GM19193 (cell line): ENCODE measurements around the gene HDAC7.

Experiments used
- POLR2A ChIP-seq: IDR thresholded peaks from 4 replicates; pipeline ENCODE4 v1.6.1; 2011; ENCODE audit not compliant: insufficient read depth, insufficient read length; ENCODE audit errors: extremely low read depth

The HDAC7 gene

GRCh38 chr12:47776471-47777143, 43.1 kb downstream of the HDAC7 start:
- TF ChIP-seq POLR2A = no peak

GRCh38 chr12:47775100-47775911, 44.4 kb downstream of the HDAC7 start:
- TF ChIP-seq POLR2A = no peak

- TF ChIP-seq POLR2A = no peak
Observed at GRCh38 chr12:47774663-47775062, 45.0 kb downstream of the HDAC7 start.

DNA sequence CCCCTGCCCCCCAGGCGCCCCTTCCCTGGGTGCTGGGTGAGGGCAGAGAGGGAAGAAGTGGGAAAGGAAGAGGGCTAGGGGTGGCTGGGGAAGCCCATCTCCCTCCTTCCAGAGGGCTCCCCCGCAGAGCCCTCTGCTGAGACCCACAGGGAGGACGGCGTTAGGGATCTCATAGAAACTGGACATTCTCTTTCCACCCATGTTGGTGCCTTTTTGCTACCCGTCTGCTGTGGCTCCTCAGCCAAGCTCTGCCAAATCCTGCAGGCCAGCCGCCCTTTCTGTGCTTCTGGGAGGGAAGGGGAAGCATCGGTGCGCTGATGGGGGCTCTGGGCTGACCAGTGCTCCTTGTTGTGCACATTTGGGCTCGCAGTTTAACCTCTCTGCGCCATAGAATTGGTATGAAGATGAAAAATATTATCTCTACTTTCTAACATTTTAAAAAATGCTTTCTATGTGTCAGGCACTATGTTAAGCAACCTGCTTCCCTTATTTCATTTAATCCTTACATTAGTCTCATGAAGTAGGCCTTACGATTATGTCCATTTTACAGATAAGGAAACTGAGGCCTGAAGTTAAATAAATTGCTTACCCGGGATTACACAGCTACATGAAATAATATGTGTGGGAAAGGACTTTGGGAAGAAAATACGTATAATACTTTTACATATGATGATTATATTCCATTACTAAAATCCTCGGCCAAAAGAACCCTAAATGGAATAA, 45.7 kb downstream of the HDAC7 start:
- no peak for TF ChIP-seq POLR2A

DNA sequence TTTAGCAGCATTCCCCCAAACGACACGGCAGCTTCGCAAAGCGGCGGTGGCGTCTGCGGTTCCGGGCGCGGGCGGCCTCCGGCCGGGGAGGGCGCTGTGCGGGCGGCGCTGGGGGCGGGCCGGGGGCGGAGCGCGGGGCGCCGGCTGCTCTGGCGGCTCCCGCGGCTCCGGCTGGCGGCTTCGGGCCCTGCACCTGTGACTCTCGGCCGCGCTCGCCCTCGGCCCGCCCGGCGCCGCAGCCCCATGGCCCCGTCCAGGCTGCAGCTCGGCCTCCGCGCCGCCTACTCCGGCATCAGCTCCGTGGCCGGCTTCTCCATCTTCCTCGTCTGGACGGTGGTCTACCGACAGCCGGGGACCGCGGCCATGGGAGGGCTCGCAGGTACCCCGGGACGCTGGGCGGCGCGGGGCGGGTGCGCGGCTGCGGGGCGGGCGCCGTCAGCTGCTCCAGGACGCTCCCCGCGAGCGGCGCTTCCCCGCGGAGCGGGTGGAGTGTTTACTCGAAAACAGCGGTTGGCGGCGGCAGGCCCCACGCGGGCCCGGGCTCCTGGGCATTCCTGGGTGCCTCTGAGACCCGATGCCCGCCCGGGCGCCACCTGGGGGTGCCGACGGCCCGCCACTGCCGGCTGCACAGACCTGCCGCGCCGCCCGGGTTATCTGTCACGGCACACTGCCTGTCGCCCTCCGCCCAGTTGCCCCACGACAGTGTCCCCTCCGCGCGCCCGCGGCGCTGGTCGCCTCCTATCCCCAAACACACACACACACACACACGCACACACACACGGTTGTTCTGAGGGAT, 46.4 kb downstream of the HDAC7 start, which contains the start of gene SLC48A1:
Gene SLC48A1, plus strand, starts transcription at position 177 of the 796 bp plus-strand sequence. Its CDS starts 67 bp downstream, at position 244.
- peak; percentile 46 for TF ChIP-seq POLR2A

DNA sequence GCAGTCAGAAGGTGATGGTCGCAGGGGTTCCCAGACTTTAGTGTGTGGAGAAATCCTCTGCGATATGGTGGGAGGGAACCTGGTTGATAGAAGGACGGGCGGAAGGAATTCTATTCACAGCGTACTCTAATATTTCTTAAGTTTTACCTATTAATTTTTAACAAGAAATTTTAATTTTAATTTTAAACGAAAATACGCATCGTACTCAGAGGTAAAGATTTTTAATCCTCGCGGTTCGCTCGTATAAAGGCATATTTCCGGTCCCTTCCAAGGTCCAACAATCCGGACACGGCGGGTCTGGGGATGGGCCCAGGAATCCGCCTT, 47.0 kb downstream of the HDAC7 start:
- TF ChIP-seq POLR2A = no peak

DNA sequence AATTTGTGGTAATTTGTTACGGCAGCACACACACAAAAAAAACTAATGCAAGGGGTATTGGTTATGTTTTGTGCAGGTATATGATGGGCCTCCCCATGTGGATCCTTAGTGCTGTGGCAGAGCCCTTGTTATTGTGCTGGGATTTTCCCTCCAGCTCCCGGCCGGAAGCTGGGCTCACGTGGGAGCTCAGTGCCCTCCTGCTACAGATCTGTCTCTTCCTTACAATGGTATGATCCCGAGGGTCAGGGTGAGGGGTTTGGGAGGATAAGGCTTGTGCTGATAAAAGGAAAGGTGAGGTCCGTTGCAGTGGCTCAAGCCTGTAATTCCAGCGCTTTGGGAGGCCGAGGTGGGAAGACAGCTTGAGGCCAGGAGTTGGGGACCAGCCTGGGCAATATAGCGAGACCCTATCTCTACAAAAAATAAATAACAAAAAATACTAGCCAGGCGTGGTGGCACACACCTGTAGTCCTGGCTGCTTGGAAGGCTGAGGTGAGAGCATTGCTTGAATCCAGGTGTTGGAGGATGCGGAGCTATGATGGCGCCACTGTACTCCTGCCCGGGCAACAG, 47.5 kb downstream of the HDAC7 start:
- TF ChIP-seq POLR2A = no peak

GRCh38 chr12:47771304-47771703, 48.4 kb downstream of the HDAC7 start:
- no peak for TF ChIP-seq POLR2A

GRCh38 chr12:47770086-47770726, 49.5 kb downstream of the HDAC7 start:
- TF ChIP-seq POLR2A = no peak

DNA sequence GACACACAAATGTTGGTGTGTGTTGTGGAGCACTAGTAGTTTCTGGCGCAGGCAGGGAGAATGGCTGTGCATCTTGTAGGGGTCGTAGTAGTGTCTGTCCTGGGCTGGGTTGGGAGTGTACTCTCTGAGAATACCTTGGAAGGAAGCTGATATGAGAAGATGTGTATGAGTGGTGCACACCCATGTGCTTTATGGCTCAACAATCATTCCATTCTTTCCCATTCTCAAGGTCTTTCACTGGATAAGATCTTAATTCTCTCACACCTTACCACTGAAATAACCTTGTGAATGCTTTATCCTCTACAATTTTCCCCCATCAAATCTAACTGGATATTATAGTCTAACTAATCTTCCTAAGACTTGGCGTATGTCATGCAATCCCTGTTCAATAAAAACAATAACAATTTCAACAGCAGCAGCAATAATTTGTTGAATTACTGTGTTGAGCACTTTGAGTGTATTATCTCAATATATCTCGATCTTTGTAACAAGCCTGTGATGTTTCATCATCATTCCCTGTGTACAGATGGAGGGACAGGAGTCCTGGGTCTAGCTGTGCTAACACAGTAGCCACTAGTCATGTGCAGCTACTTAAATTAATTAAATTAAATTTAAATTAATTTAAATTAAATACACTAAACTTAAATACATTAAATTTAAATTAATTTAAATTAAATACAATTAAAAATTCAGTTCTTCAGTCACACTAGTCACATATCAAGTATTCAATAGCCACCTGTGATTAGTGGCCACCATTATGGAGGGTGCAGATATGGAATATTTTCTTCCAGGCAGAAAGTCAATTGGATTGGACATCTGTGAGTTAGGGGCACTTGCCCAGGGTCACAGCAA, 50.2 kb downstream of the HDAC7 start:
- no peak for TF ChIP-seq POLR2A

- no peak for TF ChIP-seq POLR2A
Observed at GRCh38 chr12:47768323-47768811, 51.3 kb downstream of the HDAC7 start.

- TF ChIP-seq POLR2A = no peak
Observed at GRCh38 chr12:47767216-47767724, 52.4 kb downstream of the HDAC7 start.
